PC-9 (cell line): ENCODE measurements around the gene SPATS1. TPM values are rescaled to one million over a fixed set of nuclear protein-coding genes. Genes with fewer than 3 reads are reported as not detected.

Experiments
- Bru-seq: library from RNA; stranded (reverse); fragments of 400-500 nt; gene quantifications from one replicate; lab custom pipeline; 2021; lab: Mats Ljungman, UMichigan
- BruChase-seq, 2 experiments: library from RNA; stranded (reverse); fragments of 400-500 nt; gene quantifications; one replicate each; lab custom pipeline; 2021; lab: Mats Ljungman, UMichigan
- BruUV-seq: library from RNA; stranded (reverse); fragments of 400-500 nt; replicated peaks from 2 replicates; lab custom pipeline; 2021; lab: Mats Ljungman, UMichigan
- CTCF ChIA-PET: fragments of 300-600 bp; sonication (Branson Sonifier 250); formaldehyde crosslinking; loops from one replicate; lab custom pipeline; 2022; ENCODE audit warnings: antibody characterized with exemption; lab: Charles Lee
- POLR2A ChIA-PET: fragments of 300-600 bp; sonication (Branson Sonifier 250); formaldehyde crosslinking; loops from one replicate; lab custom pipeline; 2022; ENCODE audit warnings: antibody characterized with exemption; ENCODE audit not compliant: unreplicated experiment; lab: Charles Lee
- DNase-seq, 2 experiments: peaks; one replicate each; pipeline versions ENCODE4 v3.0.0 to v3.0.0-alpha.2; 2015 to 2022; ENCODE audit warnings: mixed read lengths in 1 of 2
- H2AFZ ChIP-seq: fragments of 200-600 bp; sonication (generic); 2 replicates; pipeline ENCODE4 v1.8.1; 2017; ENCODE audit warnings: antibody characterized with exemption
- H3F3A ChIP-seq: fragments of 200-600 bp; sonication (generic); 2 replicates; pipeline ENCODE4 v1.8.1; 2017; ENCODE audit warnings: antibody characterized with exemption, mild to moderate bottlenecking, low read depth; ENCODE audit not compliant: insufficient read depth
- H3K27ac ChIP-seq: fragments of 200-600 bp; sonication (generic); 2 replicates; pipeline ENCODE4 v1.6.1; 2016; ENCODE audit warnings: mixed run types
- H3K27me3 ChIP-seq: fragments of 200-600 bp; sonication (generic); 2 replicates; pipeline ENCODE4 v1.6.1; 2016; ENCODE audit warnings: low read depth, mixed run types; ENCODE audit not compliant: insufficient read depth
- H3K36me3 ChIP-seq: fragments of 200-600 bp; sonication (generic); 2 replicates; pipeline ENCODE4 v1.6.1; 2016; ENCODE audit warnings: low read depth, mixed run types
- H3K4me1 ChIP-seq: fragments of 200-600 bp; sonication (generic); replicated peaks from 2 replicates; pipeline ENCODE4 v1.6.1; 2016; ENCODE audit warnings: mixed run types; ENCODE audit not compliant: insufficient read depth
- H3K4me2 ChIP-seq: fragments of 200-600 bp; sonication (generic); 2 replicates; pipeline ENCODE4 v1.6.1; 2017; ENCODE audit warnings: mixed run types
- H3K4me3 ChIP-seq: fragments of 200-600 bp; sonication (generic); 2 replicates; pipeline ENCODE4 v1.6.1; 2016; ENCODE audit warnings: mixed run types
- H3K79me2 ChIP-seq: fragments of 200-600 bp; sonication (generic); 2 replicates; pipeline ENCODE4 v1.6.1; 2017; ENCODE audit warnings: low read depth, mixed run types
- H3K9me2 ChIP-seq: fragments of 200-600 bp; sonication (generic); 2 replicates; pipeline ENCODE4 v1.8.1; 2017; ENCODE audit warnings: mild to moderate bottlenecking; ENCODE audit not compliant: insufficient read depth
- H3K9me3 ChIP-seq: fragments of 200-600 bp; sonication (generic); 2 replicates; pipeline ENCODE4 v1.8.1; 2016; ENCODE audit warnings: low read depth; ENCODE audit not compliant: insufficient read depth
- H4K20me1 ChIP-seq: fragments of 200-600 bp; sonication (generic); 2 replicates; pipeline ENCODE4 v1.8.1; 2017; ENCODE audit not compliant: insufficient read depth
- CTCF ChIP-seq: fragments of 200-600 bp; sonication (generic); conservative IDR thresholded peaks from 2 replicates; pipeline ENCODE4 v1.6.1; 2017; ENCODE audit warnings: mixed run types, antibody characterized with exemption, mild to moderate bottlenecking, moderate library complexity
- EZH2 ChIP-seq: fragments of 200-600 bp; sonication (generic); IDR thresholded peaks from 2 replicates; pipeline ENCODE4 v1.8.0; 2017; ENCODE audit warnings: antibody characterized with exemption, low read depth
- intact Hi-C: fragments of 100-400 bp; cut with micrococcal nuclease; formaldehyde crosslinking; loops from one replicate; pipeline ENCODE4 v1.10.0; 2022; ENCODE audit not compliant: unreplicated experiment
- long read RNA-seq: library from polyadenylated mRNA; stranded (forward); transcript quantifications from one replicate; pipeline ENCODE4 v2.0.0, GENCODE V29; 2022
- total RNA-seq: library from RNA; stranded (reverse); gene quantifications from 2 replicates; pipeline ENCODE4 v1.2.3, GENCODE V29; 2021

The SPATS1 gene
- total RNA-seq (not detected in 2 replicates), Bru-seq, nascent RNA (not detected), BruChase-seq, experiment 1, labeled RNA remaining after a 2-hour chase (not detected), BruChase-seq, experiment 2, labeled RNA remaining after a 6-hour chase (not detected)
- long read RNA-seq = 0 reads

GRCh38 chr6:44342489-44342888 is at the start of gene SPATS1:
SPATS1 (plus strand) TSS chr6:44342650; CDS start chr6:44343096, 446 bp downstream.
- peaks cover 48% of the 10 kb centered on the region for H3K27me3 ChIP-seq
- no peaks in the 10 kb centered on the region for H4K20me1 ChIP-seq
- no peak for DNase-seq
- H3K9me3 ChIP-seq = no peaks in the 10 kb centered on the region
- ChIA-PET CTCF (no interaction called here), POLR2A (no interaction called here)
- no peak within 1 kb of the TSS for H3K4me2 ChIP-seq
- peaks cover 13% of the 10 kb centered on the region; the same call in 1 of the 2 replicates for H3F3A ChIP-seq
- intact Hi-C loops = no loop called here
- peaks cover 7% of the 10 kb centered on the region; the same call in 1 of the 2 replicates for H3K4me1 ChIP-seq
- TF ChIP-seq EZH2 (no peak), CTCF (no peak)
- H3K27ac ChIP-seq = no peak within 1 kb of the TSS
- no peaks in the 10 kb centered on the region for H3K9me2 ChIP-seq
- no peak within 1 kb of the TSS for H2AFZ ChIP-seq
- no TSS peak for BruUV-seq
- no peaks in the 10 kb centered on the region for H3K36me3 ChIP-seq
- no peaks in the 10 kb centered on the region for H3K79me2 ChIP-seq
- no peak within 1 kb of the TSS for H3K4me3 ChIP-seq

GRCh38 chr6:44292661-44293365 is 49.6 kb upstream of the SPATS1 start:
- H4K20me1 ChIP-seq = no peaks in the 10 kb centered on the region
- H3K79me2 ChIP-seq = no peaks in the 10 kb centered on the region
- TF ChIP-seq CTCF (no peak), EZH2 (no peak)
- no peak overlapping the region for H2AFZ ChIP-seq
- H3K27ac ChIP-seq = no peak overlapping the region
- no peak overlapping the region for H3K4me3 ChIP-seq
- DNase-seq = no peak
- no peaks in the 10 kb centered on the region for H3K9me2 ChIP-seq
- H3K4me1 ChIP-seq = no peaks in the 10 kb centered on the region
- no peaks in the 10 kb centered on the region for H3K9me3 ChIP-seq
- no peaks in the 10 kb centered on the region for H3K36me3 ChIP-seq
- ChIA-PET POLR2A (interaction anchor here (0.7 kb wide), 1 partner anchor 1169 kb away, joined by 3 read pairs; no protein-coding TSS in a partner anchor), CTCF (no interaction called here)
- BruUV-seq = no TSS peak
- H3K27me3 ChIP-seq = peaks cover 74% of the 10 kb centered on the region
- H3F3A ChIP-seq = 0 out of 2 replicates have a peak, but pooled peaks cover under 1% of the 10 kb centered on the region
- no peak overlapping the region for H3K4me2 ChIP-seq
- intact Hi-C loops = no loop called here

GRCh38 chr6:44294832-44295791 is 47.3 kb upstream of the SPATS1 start:
- no peaks in the 10 kb centered on the region for H3K9me2 ChIP-seq
- H3K79me2 ChIP-seq = no peaks in the 10 kb centered on the region
- CTCF ChIA-PET = interaction anchor here (0.6 kb wide), 2 partner anchors 12 to 17 kb away, joined by 3 to 13 read pairs; no protein-coding TSS in a partner anchor
- no TSS peak for BruUV-seq
- H3K36me3 ChIP-seq = no peaks in the 10 kb centered on the region
- no peak overlapping the region for H2AFZ ChIP-seq
- DNase-seq = no peak
- H3K4me1 ChIP-seq = no peaks in the 10 kb centered on the region
- no peak overlapping the region for H3K27ac ChIP-seq
- H3K4me3 ChIP-seq = no peak overlapping the region
- POLR2A ChIA-PET = interaction anchor here (0.7 kb wide), 1 partner anchor 93 kb away, joined by 4 read pairs; no protein-coding TSS in a partner anchor
- H3F3A ChIP-seq = 0 out of 2 replicates have a peak, but pooled peaks cover 5% of the 10 kb centered on the region
- H3K4me2 ChIP-seq = no peak overlapping the region
- intact Hi-C loops = no loop called here
- no peaks in the 10 kb centered on the region for H3K9me3 ChIP-seq
- peaks cover 56% of the 10 kb centered on the region for H3K27me3 ChIP-seq
- TF ChIP-seq CTCF = no peak
- no peak for TF ChIP-seq EZH2
- H4K20me1 ChIP-seq = no peaks in the 10 kb centered on the region
